HepG2 (cell line): ENCODE data around the gene CCDC170. TPM values are rescaled to one million over a fixed set of nuclear protein-coding genes. Genes with fewer than 3 reads are reported as not detected.
A peak's percentile ranks its signal among the peaks of the same experiment; 100 is the strongest.

Source experiments
- CCAR2 ChIP-seq: fragments of 200-400 bp; formaldehyde crosslinking; optimal IDR thresholded peaks from 2 replicates; pipeline ENCODE3; 2018; ENCODE audit warnings: low read depth, mild to moderate bottlenecking, low read length, moderate library complexity
- CENPT ChIP-seq: sonication (generic); formaldehyde crosslinking; IDR thresholded peaks from 2 replicates; pipeline ENCODE4 v1.8.0; 2022; ENCODE audit warnings: low read depth, mild to moderate bottlenecking, moderate library complexity, missing genetic modification reagents
- GATAD2A ChIP-seq: IDR thresholded peaks from 2 replicates; pipeline ENCODE4 v1.6.1; 2016
- HNRNPL ChIP-seq: fragments of 200-400 bp; formaldehyde crosslinking; IDR thresholded peaks from 2 replicates; pipeline ENCODE4 v1.6.1; 2017; ENCODE audit warnings: mild to moderate bottlenecking, low read depth, low read length
- HNRNPUL1 ChIP-seq: fragments of 200-400 bp; formaldehyde crosslinking; IDR thresholded peaks from 2 replicates; pipeline ENCODE4 v1.6.1; 2017; ENCODE audit warnings: low read depth, mild to moderate bottlenecking, low read length, moderate library complexity
- IRX3 ChIP-seq: sonication (generic); formaldehyde crosslinking; IDR thresholded peaks from 2 replicates; pipeline ENCODE4 v1.8.1; 2023; ENCODE audit warnings: mild to moderate bottlenecking, low read depth, missing genetic modification reagents, borderline replicate concordance
- ISL2 ChIP-seq: sonication (generic); formaldehyde crosslinking; IDR thresholded peaks from 2 replicates; pipeline ENCODE4 v1.5.0; 2020; ENCODE audit warnings: missing genetic modification reagents
- JUN ChIP-seq: sonication (generic); formaldehyde crosslinking; IDR thresholded peaks from 2 replicates; pipeline ENCODE4 v1.4.0; 2020; ENCODE audit warnings: mild to moderate bottlenecking, missing genetic modification reagents
- MAX ChIP-seq: IDR thresholded peaks from 2 replicates; pipeline ENCODE4 v1.6.1; 2012; ENCODE audit warnings: inconsistent platforms
- NR3C1 ChIP-seq: sonication (generic); formaldehyde crosslinking; IDR thresholded peaks from 2 replicates; pipeline ENCODE4 v1.4.0; 2020; ENCODE audit warnings: missing genetic modification reagents
- REPIN1 ChIP-seq: sonication (generic); formaldehyde crosslinking; IDR thresholded peaks from 2 replicates; pipeline ENCODE4 v1.8.0; 2022; ENCODE audit warnings: missing genetic modification reagents, low read depth, mild to moderate bottlenecking, borderline replicate concordance
- SSRP1 ChIP-seq: IDR thresholded peaks from 2 replicates; pipeline ENCODE4 v1.6.1; 2016; ENCODE audit warnings: control low read depth
- ZNF121 ChIP-seq: sonication (generic); formaldehyde crosslinking; IDR thresholded peaks from 2 replicates; pipeline ENCODE4 v1.5.0; 2020; ENCODE audit warnings: mild to moderate bottlenecking, missing genetic modification reagents
- ZNF616 ChIP-seq: sonication (generic); formaldehyde crosslinking; IDR thresholded peaks from 2 replicates; pipeline ENCODE4 v1.5.0; 2020; ENCODE audit warnings: low read depth, mild to moderate bottlenecking, missing genetic modification reagents
- ZNF773 ChIP-seq: sonication (generic); formaldehyde crosslinking; IDR thresholded peaks from 2 replicates; pipeline ENCODE4 v1.4.0; 2020; ENCODE audit warnings: missing genetic modification reagents, borderline replicate concordance
- polyA plus RNA-seq, 8 experiments: library from polyadenylated mRNA; depleted of rRNA in 3 of 8; stranded (reverse) in 7 of 8; unstranded in 1 of 8; fragments of >200 nt; fragmentation: Illumina TruSeq in 4 of 8; extraction: Trizol in 4 of 8; gene quantifications; 2 replicates each; pipeline versions ENCODE4 v1.2.1 to v1.2.3, GENCODE V29; 2011 to 2016; ENCODE audit warnings: low read depth in 4 of 8, missing spikeins in 1 of 8, mixed read lengths in 1 of 8; ENCODE audit not compliant: insufficient read depth in 1 of 8
- total RNA-seq, 5 experiments: library from RNA; depleted of rRNA; stranded (reverse); fragments of >200 nt; fragmentation: Illumina TruSeq; extraction: Trizol; gene quantifications; 2 replicates each; pipeline ENCODE4 v1.2.3, GENCODE V29; 2016; ENCODE audit warnings: low read depth in 1 of 5
- TF ChIP-seq, protein P1 (sequence below), 2 experiments: sonication (generic) in 1 of 2; formaldehyde crosslinking in 1 of 2; IDR thresholded peaks; 2 replicates each; pipeline versions ENCODE4 v1.4.0 to v1.6.1; 2016 to 2020; ENCODE audit warnings: borderline replicate concordance in 1 of 2, low read depth in 1 of 2, mild to moderate bottlenecking in 1 of 2, missing genetic modification reagents in 1 of 2
- TF ChIP-seq, protein P2 (sequence below): sonication (generic); formaldehyde crosslinking; IDR thresholded peaks from 2 replicates; pipeline ENCODE4 v1.5.0; 2020; ENCODE audit warnings: mild to moderate bottlenecking, missing genetic modification reagents, borderline replicate concordance
- TF ChIP-seq, protein P3 (sequence below): sonication (generic); formaldehyde crosslinking; IDR thresholded peaks from 2 replicates; pipeline ENCODE4 v1.5.1; 2020; ENCODE audit warnings: mild to moderate bottlenecking, missing genetic modification reagents, moderate library complexity

CCDC170 gene
- total and polyA plus RNA-seq, 2 of the 13 experiments (the other 11 are each of a cell fraction or from before 2014, with no cell fraction given), result 0.90 to 5.1 TPM

DNA sequence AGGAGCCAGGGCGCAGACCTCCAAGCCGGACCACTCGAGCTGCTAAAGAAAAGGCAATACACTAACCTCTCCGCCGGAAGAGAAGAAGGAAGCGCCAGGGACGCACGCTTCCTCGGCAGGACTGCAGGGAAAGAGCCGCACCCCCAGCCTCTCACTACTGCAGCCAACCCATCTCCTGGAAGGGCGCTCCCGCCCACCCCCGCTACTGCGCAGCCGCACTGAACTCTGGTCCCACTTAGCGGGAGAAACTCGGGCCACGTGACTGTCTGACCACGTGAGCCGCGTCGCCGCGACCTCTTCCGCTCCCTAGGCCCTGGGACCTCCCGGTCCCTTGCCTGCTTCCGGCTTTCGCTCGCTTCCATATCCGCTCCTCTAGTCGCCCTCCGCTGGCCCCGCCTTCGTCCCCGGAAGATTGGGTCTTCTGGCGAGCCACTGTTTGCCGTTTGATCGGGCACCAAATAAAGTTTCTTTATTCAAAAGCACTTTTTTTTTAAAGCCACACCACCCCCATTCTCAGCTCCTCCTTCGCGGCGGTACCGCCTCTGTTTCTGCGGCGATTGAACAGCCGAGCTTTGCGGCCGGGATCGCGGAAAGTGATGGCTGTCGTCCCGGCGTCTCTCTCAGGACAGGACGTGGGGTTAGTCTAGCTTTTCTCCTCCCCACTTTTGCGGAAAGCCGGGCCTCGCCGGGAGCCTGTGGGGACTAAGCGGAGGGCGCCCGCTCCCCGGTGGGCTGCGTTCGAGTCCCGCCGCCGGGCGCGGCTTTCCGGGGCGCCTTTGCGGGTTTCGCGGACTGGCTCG is 41.7 kb upstream of the CCDC170 start, which contains the start of gene RMND1 (continued):
- TF ChIP-seq, protein P1, sequence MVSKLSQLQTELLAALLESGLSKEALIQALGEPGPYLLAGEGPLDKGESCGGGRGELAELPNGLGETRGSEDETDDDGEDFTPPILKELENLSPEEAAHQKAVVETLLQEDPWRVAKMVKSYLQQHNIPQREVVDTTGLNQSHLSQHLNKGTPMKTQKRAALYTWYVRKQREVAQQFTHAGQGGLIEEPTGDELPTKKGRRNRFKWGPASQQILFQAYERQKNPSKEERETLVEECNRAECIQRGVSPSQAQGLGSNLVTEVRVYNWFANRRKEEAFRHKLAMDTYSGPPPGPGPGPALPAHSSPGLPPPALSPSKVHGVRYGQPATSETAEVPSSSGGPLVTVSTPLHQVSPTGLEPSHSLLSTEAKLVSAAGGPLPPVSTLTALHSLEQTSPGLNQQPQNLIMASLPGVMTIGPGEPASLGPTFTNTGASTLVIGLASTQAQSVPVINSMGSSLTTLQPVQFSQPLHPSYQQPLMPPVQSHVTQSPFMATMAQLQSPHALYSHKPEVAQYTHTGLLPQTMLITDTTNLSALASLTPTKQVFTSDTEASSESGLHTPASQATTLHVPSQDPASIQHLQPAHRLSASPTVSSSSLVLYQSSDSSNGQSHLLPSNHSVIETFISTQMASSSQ (IDR thresholded peaks at IDR 0.05; ENCODE audit: low read depth), result peak; percentile 82
- TF ChIP-seq, protein P1 (CRISPR knock-in tag; IDR thresholded peaks at IDR 0.05; ENCODE audit: borderline replicate concordance), result peak; percentile 94
- peak; percentile 77; the same call in 1 of the 2 replicates for TF ChIP-seq HNRNPL
- peak; percentile 96 for TF ChIP-seq CCAR2
- TF ChIP-seq HNRNPUL1, result 0 out of 2 replicates have a peak, but pooled peaks have one; percentile 37
- TF ChIP-seq, protein P2, sequence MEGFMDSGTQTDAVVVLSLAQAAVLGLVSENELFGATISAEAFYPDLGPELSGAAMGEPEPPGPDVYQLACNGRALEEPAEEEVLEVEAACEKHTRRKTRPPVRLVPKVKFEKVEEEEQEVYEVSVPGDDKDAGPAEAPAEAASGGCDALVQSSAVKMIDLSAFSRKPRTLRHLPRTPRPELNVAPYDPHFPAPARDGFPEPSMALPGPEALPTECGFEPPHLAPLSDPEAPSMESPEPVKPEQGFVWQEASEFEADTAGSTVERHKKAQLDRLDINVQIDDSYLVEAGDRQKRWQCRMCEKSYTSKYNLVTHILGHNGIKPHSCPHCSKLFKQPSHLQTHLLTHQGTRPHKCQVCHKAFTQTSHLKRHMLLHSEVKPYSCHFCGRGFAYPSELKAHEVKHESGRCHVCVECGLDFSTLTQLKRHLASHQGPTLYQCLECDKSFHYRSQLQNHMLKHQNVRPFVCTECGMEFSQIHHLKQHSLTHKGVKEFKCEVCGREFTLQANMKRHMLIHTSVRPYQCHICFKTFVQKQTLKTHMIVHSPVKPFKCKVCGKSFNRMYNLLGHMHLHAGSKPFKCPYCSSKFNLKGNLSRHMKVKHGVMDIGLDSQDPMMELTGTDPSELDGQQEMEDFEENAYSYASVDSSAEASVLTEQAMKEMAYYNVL (CRISPR knock-in tag), result peak; percentile 96
- peak; percentile 90 for TF ChIP-seq JUN (CRISPR knock-in tag)
- 0 out of 2 replicates have a peak, but pooled peaks have one; percentile 81 for TF ChIP-seq CENPT (CRISPR knock-in tag)
- no peak for TF ChIP-seq NR3C1 (CRISPR knock-in tag)
- TF ChIP-seq, protein P3, sequence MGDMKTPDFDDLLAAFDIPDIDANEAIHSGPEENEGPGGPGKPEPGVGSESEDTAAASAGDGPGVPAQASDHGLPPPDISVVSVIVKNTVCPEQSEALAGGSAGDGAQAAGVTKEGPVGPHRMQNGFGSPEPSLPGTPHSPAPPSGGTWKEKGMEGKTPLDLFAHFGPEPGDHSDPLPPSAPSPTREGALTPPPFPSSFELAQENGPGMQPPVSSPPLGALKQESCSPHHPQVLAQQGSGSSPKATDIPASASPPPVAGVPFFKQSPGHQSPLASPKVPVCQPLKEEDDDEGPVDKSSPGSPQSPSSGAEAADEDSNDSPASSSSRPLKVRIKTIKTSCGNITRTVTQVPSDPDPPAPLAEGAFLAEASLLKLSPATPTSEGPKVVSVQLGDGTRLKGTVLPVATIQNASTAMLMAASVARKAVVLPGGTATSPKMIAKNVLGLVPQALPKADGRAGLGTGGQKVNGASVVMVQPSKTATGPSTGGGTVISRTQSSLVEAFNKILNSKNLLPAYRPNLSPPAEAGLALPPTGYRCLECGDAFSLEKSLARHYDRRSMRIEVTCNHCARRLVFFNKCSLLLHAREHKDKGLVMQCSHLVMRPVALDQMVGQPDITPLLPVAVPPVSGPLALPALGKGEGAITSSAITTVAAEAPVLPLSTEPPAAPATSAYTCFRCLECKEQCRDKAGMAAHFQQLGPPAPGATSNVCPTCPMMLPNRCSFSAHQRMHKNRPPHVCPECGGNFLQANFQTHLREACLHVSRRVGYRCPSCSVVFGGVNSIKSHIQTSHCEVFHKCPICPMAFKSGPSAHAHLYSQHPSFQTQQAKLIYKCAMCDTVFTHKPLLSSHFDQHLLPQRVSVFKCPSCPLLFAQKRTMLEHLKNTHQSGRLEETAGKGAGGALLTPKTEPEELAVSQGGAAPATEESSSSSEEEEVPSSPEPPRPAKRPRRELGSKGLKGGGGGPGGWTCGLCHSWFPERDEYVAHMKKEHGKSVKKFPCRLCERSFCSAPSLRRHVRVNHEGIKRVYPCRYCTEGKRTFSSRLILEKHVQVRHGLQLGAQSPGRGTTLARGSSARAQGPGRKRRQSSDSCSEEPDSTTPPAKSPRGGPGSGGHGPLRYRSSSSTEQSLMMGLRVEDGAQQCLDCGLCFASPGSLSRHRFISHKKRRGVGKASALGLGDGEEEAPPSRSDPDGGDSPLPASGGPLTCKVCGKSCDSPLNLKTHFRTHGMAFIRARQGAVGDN, result peak; percentile 99
- TF ChIP-seq SSRP1, result no peak
- TF ChIP-seq ZNF121, result no peak
- TF ChIP-seq ISL2, result peak; percentile 84
- TF ChIP-seq IRX3 (CRISPR knock-in tag), result peak; percentile 97
- peak; percentile 81 for TF ChIP-seq ZNF773
- TF ChIP-seq REPIN1 (CRISPR knock-in tag), result peak; percentile 97
- peak; percentile 92 for TF ChIP-seq GATAD2A (CRISPR knock-in tag)
- TF ChIP-seq MAX, result peak; percentile 99
- no peak for TF ChIP-seq ZNF616 (CRISPR knock-in tag)
